Right lobe of liver (tissue), 6 donors: ENCODE measurements around the gene SCN8A. TPM values are rescaled to one million over a fixed set of nuclear protein-coding genes. Genes with fewer than 3 reads are reported as not detected.

Source experiments
- ATAC-seq, 4 donors: fragments of 200-7000 bp; cut with Tn5 transposase; one replicate each; pipeline ENCODE4 v1.9.1; 2020; ENCODE audit warnings: mild to moderate bottlenecking in 4 of 4, moderate library complexity in 4 of 4
- DNase-seq, 3 donors: peaks; one replicate each; pipeline ENCODE4 v3.0.0-alpha.2; 2020
- H3K27ac ChIP-seq, 3 donors: fragments of 200-600 bp; one replicate each; pipeline ENCODE4 v1.8.0; 2022
- H3K27me3 ChIP-seq, 2 donors: fragments of 200-600 bp; one replicate each; pipeline ENCODE4 v1.8.0; 2022
- H3K36me3 ChIP-seq, 4 donors: fragments of 200-600 bp; sonication (generic) in 1 of 4; one replicate each; pipeline versions ENCODE4 v1.5.1 to v1.8.0; 2017 to 2022; ENCODE audit warnings: control low read depth in 1 of 4
- H3K4me1 ChIP-seq, 4 donors: fragments of 200-600 bp; sonication (generic) in 1 of 4; one replicate each; pipeline versions ENCODE4 v1.5.1 to v1.8.0; 2017 to 2022; ENCODE audit warnings: control low read depth in 1 of 4
- H3K4me3 ChIP-seq, 3 donors: fragments of 200-600 bp; one replicate each; pipeline ENCODE4 v1.8.0; 2022
- H3K9me3 ChIP-seq, 4 donors: fragments of 200-600 bp; sonication (generic) in 1 of 4; one replicate each; pipeline versions ENCODE4 v1.5.1 to v1.8.0; 2017 to 2022; ENCODE audit warnings: control low read depth in 1 of 4
- CTCF ChIP-seq, 4 donors: fragments of 200-600 bp in 3 of 4; fragments of 450-650 bp in 1 of 4; IDR thresholded peaks; one replicate each; pipeline versions ENCODE4 v1.5.1 to v1.8.0; 2016 to 2022; ENCODE audit warnings: antibody characterized with exemption in 4 of 4, mild to moderate bottlenecking in 2 of 4
- POLR2A ChIP-seq: fragments of 450-650 bp; IDR thresholded peaks from one replicate; pipeline ENCODE4 v1.6.1; 2017; ENCODE audit warnings: antibody characterized with exemption, mild to moderate bottlenecking
- WGBS: methylation state at CpG from one replicate; pipeline ENCODE4 v1.1.6; 2018; ENCODE audit warnings: low coverage, low lambda C conversion rate; ENCODE audit not compliant: insufficient coverage; ENCODE audit errors: missing lambda C conversion rate; 5-methylcytosine and 5-hydroxymethylcytosine counted together
- intact Hi-C, 2 donors: fragments of 100-400 bp; cut with DNase I; formaldehyde crosslinking; loops; one replicate each; pipeline versions ENCODE4 v1.11.2 to v1.14.1; 2022
- total RNA-seq, 6 experiments: library from RNA; depleted of rRNA in 2 of 6; stranded (reverse); fragments of >200 nt in 2 of 6; fragmentation: NEBNext Ultra II Directional in 3 of 6; extraction: Animal tissue kit (Norgen Biotek cat#: 25700) in 3 of 6; gene quantifications; one replicate each; pipeline versions ENCODE4 v1.1.0 to v1.2.4, GENCODE V29; 2016 to 2023
- donor health status: DM: no; HTN: yes; CAD: no.
- donor health status: DM: no; HTN: no; CAD: no.
- donor health status: DM: no; HTN: no; CAD: no.
- donor health status: DM: no; HTN: yes; CAD: no.
- donor health status: DM: no; HTN: yes; CAD: no.

The SCN8A gene
- total RNA-seq, 6 experiments from 2014 or later: 1.7 to 5.6 (median 3.7) TPM

DNA sequence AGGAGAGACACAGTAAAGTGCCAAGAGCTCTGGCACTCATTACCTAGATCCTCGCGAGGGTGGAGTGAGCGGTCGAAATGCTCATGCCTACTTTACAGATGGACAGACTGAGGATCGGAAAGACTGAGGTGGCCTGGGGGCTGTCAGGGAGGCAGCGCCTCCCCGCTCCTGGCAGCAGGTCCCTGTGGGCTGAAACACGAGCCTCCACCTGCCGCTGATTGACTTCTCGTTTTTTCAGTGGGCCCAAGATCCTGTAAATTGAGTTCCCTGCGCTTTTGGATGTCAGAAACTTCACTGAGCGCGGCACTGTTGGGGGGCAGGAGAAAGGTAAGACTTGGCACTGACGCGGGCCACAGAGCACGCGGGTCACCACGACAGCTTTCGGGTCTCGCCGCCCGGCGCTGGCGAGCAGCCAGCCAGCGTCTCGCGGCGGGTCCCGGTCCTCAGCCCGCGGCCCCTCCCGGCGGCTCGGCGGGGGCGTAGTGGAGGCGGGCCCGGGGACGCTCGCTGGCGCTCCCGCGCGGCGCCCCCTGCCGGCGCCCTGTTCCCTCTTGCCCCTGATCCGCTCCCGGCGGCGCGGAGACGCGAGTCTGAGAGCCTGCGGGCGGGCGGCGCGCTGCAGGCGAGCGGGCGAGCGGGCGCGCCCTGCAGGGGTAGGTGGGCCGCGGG, 552 bp upstream of the SCN8A start:
- 5% methylated on average over 12 of the region's 67 CpGs for WGBS
- ATAC-seq: peak; percentile 93 to 97 (median 95)
- no peaks in the 10 kb centered on the region for H3K27me3 ChIP-seq
- DNase-seq: peak; percentile 79 to 81 (median 81)
- no peaks in the 10 kb centered on the region for H3K9me3 ChIP-seq
- TF ChIP-seq CTCF (IDR thresholded peaks at IDR 0.05) (peak; percentile 33 to 72 (median 62)), POLR2A (no peak)
- peaks cover 0 to 4% (median 0%) of the 10 kb centered on the region in 4 donors for H3K4me1 ChIP-seq
- H3K36me3 ChIP-seq: no peaks in the 10 kb centered on the region
- intact Hi-C loops: no loop called here
- H3K4me3 ChIP-seq: peak overlapping the region; percentile 37 to 69 (median 56)
- no peak overlapping the region for H3K27ac ChIP-seq

DNA sequence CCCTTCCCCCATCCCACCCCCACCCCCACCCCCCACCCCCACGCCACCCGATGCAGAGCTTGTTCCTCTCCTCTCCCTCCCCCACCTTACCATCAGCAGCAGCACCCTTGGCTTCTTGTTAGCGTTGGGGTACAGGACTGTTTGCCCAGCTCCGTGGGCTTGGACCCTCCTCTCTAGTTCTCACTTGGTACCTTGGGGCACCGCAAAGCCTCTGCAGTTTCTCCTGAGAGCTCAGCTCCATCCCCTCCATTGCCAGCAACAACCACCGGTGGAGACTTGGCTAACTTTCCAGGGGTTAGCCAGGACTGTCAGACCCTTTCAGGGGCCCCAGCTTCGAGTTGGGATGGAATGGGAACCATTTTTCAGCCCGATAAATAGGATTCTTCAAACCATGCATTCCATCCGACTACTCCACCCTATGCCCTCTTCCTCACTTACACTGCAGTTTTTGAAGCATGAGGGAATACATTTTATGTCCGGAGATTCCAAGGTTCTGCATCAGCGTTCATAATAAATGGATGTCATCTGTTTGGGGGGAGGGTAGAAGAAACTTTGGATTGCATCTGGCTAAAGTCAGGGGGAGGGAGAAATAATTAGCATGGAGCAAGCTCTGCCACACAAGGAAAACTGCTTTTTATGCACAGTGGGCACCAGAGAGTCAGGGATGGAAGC, 1.1 kb downstream of the SCN8A start:
- Histone ChIP-seq H3K4me3 (no peak overlapping the region), H3K27me3 (no peaks in the 10 kb centered on the region), H3K4me1 (peaks cover 0 to 4% (median 0%) of the 10 kb centered on the region in 4 donors), H3K9me3 (no peaks in the 10 kb centered on the region), H3K27ac (no peak overlapping the region), H3K36me3 (no peaks in the 10 kb centered on the region)
- intact Hi-C loops: no loop called here
- TF ChIP-seq POLR2A (no peak), CTCF (IDR thresholded peaks at IDR 0.05) (no peak)
- ATAC-seq: no peak
- WGBS: 30% methylated on average over 9 of the region's 11 CpGs
- no peak for DNase-seq

GRCh38 chr12:51593021-51593420, 2.0 kb downstream of the SCN8A start:
- H3K4me3 ChIP-seq: no peak overlapping the region
- ATAC-seq (no peak), DNase-seq (no peak)
- WGBS: 76% methylated on average over 2 of the region's 2 CpGs
- no peaks in the 10 kb centered on the region for H3K27me3 ChIP-seq
- H3K4me1 ChIP-seq: peaks cover 0 to 4% (median 0%) of the 10 kb centered on the region in 4 donors
- intact Hi-C loops: no loop called here
- no peaks in the 10 kb centered on the region for H3K9me3 ChIP-seq
- H3K27ac ChIP-seq: no peak overlapping the region
- H3K36me3 ChIP-seq: no peaks in the 10 kb centered on the region
- no peak for TF ChIP-seq POLR2A
- no peak for TF ChIP-seq CTCF (IDR thresholded peaks at IDR 0.05)

- no peak for TF ChIP-seq CTCF (IDR thresholded peaks at IDR 0.05)
- TF ChIP-seq POLR2A: no peak
These were observed 2.5 kb downstream of the SCN8A start for GRCh38 chr12:51593539-51593938.

More at GRCh38 chr12:51593539-51593938, 2.5 kb downstream of the SCN8A start:
- intact Hi-C loops: no loop called here
- Histone ChIP-seq H3K27ac (no peak overlapping the region), H3K4me1 (peaks cover 0 to 4% (median 0%) of the 10 kb centered on the region in 4 donors), H3K27me3 (no peaks in the 10 kb centered on the region), H3K36me3 (no peaks in the 10 kb centered on the region), H3K9me3 (no peaks in the 10 kb centered on the region), H3K4me3 (no peak overlapping the region)
- DNase-seq: no peak
- 8% methylated on average over 5 of the region's 5 CpGs for WGBS
- ATAC-seq: peak in 2 of 4 donors; percentile 52 to 63
